Muscle of leg (tissue), 11 donors: ENCODE measurements around the gene ARMH1. TPM values are rescaled to one million over a fixed set of nuclear protein-coding genes. Genes with fewer than 3 reads are reported as not detected.

Experiments used
- DNase-seq: peaks from one replicate; pipeline ENCODE4 v3.0.0; 2013
- H3K27ac ChIP-seq: one replicate; pipeline ENCODE4 v1.5.1; 2013; ENCODE audit warnings: mild to moderate bottlenecking, low read length, control low read depth
- H3K27me3 ChIP-seq: one replicate; pipeline ENCODE4 v1.6.1; 2013; ENCODE audit warnings: low read length; ENCODE audit not compliant: control insufficient read depth, insufficient read depth
- H3K36me3 ChIP-seq: one replicate; pipeline ENCODE4 v1.6.1; 2013; ENCODE audit warnings: low read length; ENCODE audit not compliant: control insufficient read depth, insufficient read depth
- H3K4me1 ChIP-seq: one replicate; pipeline ENCODE4 v1.6.1; 2013; ENCODE audit warnings: low read length; ENCODE audit not compliant: control insufficient read depth, insufficient read depth
- H3K4me3 ChIP-seq: one replicate; pipeline ENCODE4 v1.5.1; 2013; ENCODE audit warnings: low read length, control low read depth
- H3K9me3 ChIP-seq: replicated peaks from 2 replicates; pipeline ENCODE4 v1.6.1; 2013; ENCODE audit warnings: low read depth, low read length; ENCODE audit not compliant: control insufficient read depth
- WGBS: methylation state at CpG from one replicate; pipeline ENCODE4 v1.1.5; 2013; ENCODE audit warnings: missing lambda C conversion rate; ENCODE audit not compliant: insufficient coverage; 5-methylcytosine and 5-hydroxymethylcytosine counted together
- polyA plus RNA-seq, 8 donors: library from polyadenylated mRNA; unstranded; fragments of 120-200 nt; gene quantifications; one replicate each; pipeline versions ENCODE4 v1.2.1 to v1.2.3, GENCODE V29; 2013; ENCODE audit warnings: inconsistent platforms in 1 of 8, low replicate concordance in 1 of 8; ENCODE audit not compliant: insufficient read length in 8 of 8, insufficient read depth in 1 of 8
- total RNA-seq: library from RNA; stranded (reverse); fragments of 120-200 nt; gene quantifications from one replicate; pipeline ENCODE4 v1.2.4, GENCODE V29; 2013

Gene ARMH1
- total and polyA plus RNA-seq, 9 donors: 1.3 to 2.6 (median 1.8) TPM

GRCh38 chr1:44707112-44707881 is 32.8 kb downstream of the ARMH1 start:
- H3K4me1 ChIP-seq: no peaks in the 10 kb centered on the region
- no peak for DNase-seq
- 92% methylated on average over 3 of the region's 6 CpGs for WGBS

GRCh38 chr1:44707959-44708831 is 33.7 kb downstream of the ARMH1 start:
- no peak overlapping the region for H3K4me3 ChIP-seq
- peak; percentile 68 for DNase-seq

More at GRCh38 chr1:44707112-44707881, 32.8 kb downstream of the ARMH1 start:
- no peaks in the 10 kb centered on the region for H3K36me3 ChIP-seq
- H3K27ac ChIP-seq: no peak overlapping the region
- no peaks in the 10 kb centered on the region for H3K9me3 ChIP-seq
- no peak overlapping the region for H3K4me3 ChIP-seq
- peaks cover 6% of the 10 kb centered on the region for H3K27me3 ChIP-seq

GRCh38 chr1:44713321-44713781 is 38.8 kb downstream of the ARMH1 start:
- H3K27me3 ChIP-seq: peaks cover 5% of the 10 kb centered on the region
- DNase-seq: no peak
- no peaks in the 10 kb centered on the region for H3K9me3 ChIP-seq
- H3K27ac ChIP-seq: no peak overlapping the region
- H3K36me3 ChIP-seq: no peaks in the 10 kb centered on the region
- WGBS: 31% methylated on average over 3 of the region's 6 CpGs
- H3K4me1 ChIP-seq: no peaks in the 10 kb centered on the region
- no peak overlapping the region for H3K4me3 ChIP-seq

More at GRCh38 chr1:44707959-44708831, 33.7 kb downstream of the ARMH1 start:
- Histone ChIP-seq H3K27me3 (peaks cover 6% of the 10 kb centered on the region), H3K36me3 (no peaks in the 10 kb centered on the region), H3K4me1 (no peaks in the 10 kb centered on the region), H3K9me3 (no peaks in the 10 kb centered on the region), H3K27ac (no peak overlapping the region)
- WGBS: 46% methylated on average over 11 of the region's 15 CpGs

GRCh38 chr1:44714532-44714931 is 40.0 kb downstream of the ARMH1 start:
- Histone ChIP-seq H3K4me1 (no peaks in the 10 kb centered on the region), H3K4me3 (no peak overlapping the region), H3K9me3 (no peaks in the 10 kb centered on the region), H3K36me3 (no peaks in the 10 kb centered on the region), H3K27ac (no peak overlapping the region), H3K27me3 (peaks cover 2% of the 10 kb centered on the region)
- no peak for DNase-seq
- WGBS: 93% methylated on average over 6 of the region's 7 CpGs

- WGBS: 12% methylated on average over 6 of the region's 9 CpGs
- DNase-seq: peak; percentile 80
- Histone ChIP-seq H3K4me1 (no peaks in the 10 kb centered on the region), H3K27ac (no peak overlapping the region), H3K4me3 (no peak overlapping the region), H3K36me3 (no peaks in the 10 kb centered on the region), H3K27me3 (peaks cover 2% of the 10 kb centered on the region), H3K9me3 (no peaks in the 10 kb centered on the region)
These were observed 40.5 kb downstream of the ARMH1 start for GRCh38 chr1:44714944-44715571.

GRCh38 chr1:44717156-44717555 is 42.6 kb downstream of the ARMH1 start:
- Histone ChIP-seq H3K4me3 (no peak overlapping the region), H3K27ac (no peak overlapping the region), H3K9me3 (no peaks in the 10 kb centered on the region), H3K36me3 (no peaks in the 10 kb centered on the region), H3K27me3 (no peaks in the 10 kb centered on the region), H3K4me1 (no peaks in the 10 kb centered on the region)
- WGBS: 78% methylated on average over 4 of the region's 4 CpGs
- no peak for DNase-seq

GRCh38 chr1:44717653-44718052 is 43.1 kb downstream of the ARMH1 start:
- H3K27ac ChIP-seq: no peak overlapping the region
- WGBS: no CpG with 5 or more reads among the region's 1 CpG

GRCh38 chr1:44718091-44718490 is 43.6 kb downstream of the ARMH1 start:
- Histone ChIP-seq H3K9me3 (no peaks in the 10 kb centered on the region), H3K4me3 (no peak overlapping the region), H3K27me3 (no peaks in the 10 kb centered on the region), H3K36me3 (no peaks in the 10 kb centered on the region), H3K27ac (no peak overlapping the region), H3K4me1 (no peaks in the 10 kb centered on the region)
- WGBS: 86% methylated on average over 6 of the region's 6 CpGs
- no peak for DNase-seq

More at GRCh38 chr1:44717653-44718052, 43.1 kb downstream of the ARMH1 start:
- DNase-seq: no peak
- Histone ChIP-seq H3K4me1 (no peaks in the 10 kb centered on the region), H3K9me3 (no peaks in the 10 kb centered on the region), H3K4me3 (no peak overlapping the region), H3K27me3 (no peaks in the 10 kb centered on the region), H3K36me3 (no peaks in the 10 kb centered on the region)

- Histone ChIP-seq H3K27ac (no peak overlapping the region), H3K36me3 (no peaks in the 10 kb centered on the region), H3K4me1 (no peaks in the 10 kb centered on the region), H3K9me3 (no peaks in the 10 kb centered on the region), H3K27me3 (no peaks in the 10 kb centered on the region), H3K4me3 (no peak overlapping the region)
- 67% methylated on average over 3 of the region's 5 CpGs for WGBS
- DNase-seq: no peak
These were observed 44.8 kb downstream of the ARMH1 start for GRCh38 chr1:44719318-44719717.

- Histone ChIP-seq H3K4me1 (no peaks in the 10 kb centered on the region), H3K27ac (no peak overlapping the region)
- 91% methylated on average over 4 of the region's 4 CpGs for WGBS
These were observed 45.8 kb downstream of the ARMH1 start for GRCh38 chr1:44720281-44720680.

More at GRCh38 chr1:44720281-44720680, 45.8 kb downstream of the ARMH1 start:
- Histone ChIP-seq H3K9me3 (no peaks in the 10 kb centered on the region), H3K36me3 (no peaks in the 10 kb centered on the region), H3K4me3 (no peak overlapping the region), H3K27me3 (no peaks in the 10 kb centered on the region)
- DNase-seq: no peak
